B cell (primary cell): ENCODE data around the gene BHLHE23. TPM values are rescaled to one million over a fixed set of nuclear protein-coding genes. Genes with fewer than 3 reads are reported as not detected.

Source experiments
- ATAC-seq: fragments of 200-7000 bp; cut with Tn5 transposase; one replicate; pipeline ENCODE4 v1.10.0; 2021; ENCODE audit warnings: low read depth, mild to moderate bottlenecking, moderate number of reproducible peaks, moderate library complexity
- CTCF ChIA-PET: fragments of 350-600 bp; sonication (Branson Sonifier 250); formaldehyde crosslinking; loops from one replicate; lab custom pipeline; 2021; ENCODE audit warnings: antibody characterized with exemption, inconsistent platforms; lab: Charles Lee
- POLR2A ChIA-PET: fragments of 350-600 bp; sonication (Branson Sonifier 250); formaldehyde crosslinking; loops from one replicate; lab custom pipeline; 2021; ENCODE audit warnings: antibody characterized with exemption; lab: Charles Lee
- DNase-seq: peaks from one replicate; pipeline ENCODE4 v3.0.0; 2013
- H2AFZ ChIP-seq: 2 replicates; pipeline ENCODE4 v1.6.1; 2012; ENCODE audit warnings: mild to moderate bottlenecking, low read depth, low read length; ENCODE audit not compliant: insufficient read depth, poor library complexity, severe bottlenecking
- H3K27ac ChIP-seq, 2 donors: 1 replicate in 1 of 2; 2 replicates in 1 of 2; pipeline ENCODE4 v1.5.1; 2012 to 2013; ENCODE audit warnings: low read length in 2 of 2, mild to moderate bottlenecking in 2 of 2, moderate library complexity in 1 of 2
- H3K27me3 ChIP-seq, 4 experiments: fragments of 200-600 bp in 1 of 4; sonication (generic) in 1 of 4; replicated peaks in 1 of 4; 1 replicate in 2 of 4; 2 replicates in 2 of 4; pipeline versions ENCODE4 v1.6.1 to v1.7.0; 2013 to 2016; ENCODE audit warnings: low read length in 3 of 4, mild to moderate bottlenecking in 2 of 4, mixed read lengths in 1 of 4, moderate library complexity in 1 of 4; ENCODE audit not compliant: insufficient read depth in 4 of 4, control insufficient read depth in 3 of 4; ENCODE audit errors: control extremely low read depth in 1 of 4
- H3K36me3 ChIP-seq, 2 experiments: replicated peaks in 1 of 2; 1 replicate in 1 of 2; 2 replicates in 1 of 2; pipeline versions ENCODE4 v1.6.1 to v1.7.1; 2013; ENCODE audit warnings: low read length in 1 of 2; ENCODE audit not compliant: insufficient read depth in 2 of 2, control insufficient read depth in 1 of 2; ENCODE audit errors: control extremely low read depth in 1 of 2, extremely low read depth in 1 of 2
- H3K4me1 ChIP-seq, 2 donors: fragments of 200-600 bp in 1 of 2; sonication (generic) in 1 of 2; 1 replicate in 1 of 2; 2 replicates in 1 of 2; pipeline versions ENCODE4 v1.5.1 to v1.6.1; 2013 to 2017; ENCODE audit warnings: low read length in 2 of 2; ENCODE audit not compliant: control insufficient read depth in 2 of 2, insufficient read depth in 2 of 2
- H3K4me2 ChIP-seq: replicated peaks from 2 replicates; pipeline ENCODE3; 2012; ENCODE audit warnings: mild to moderate bottlenecking, low read depth, low read length; ENCODE audit not compliant: poor library complexity, severe bottlenecking
- H3K4me3 ChIP-seq, 5 experiments: fragments of 200-600 bp in 1 of 5; sonication (generic) in 1 of 5; 1 replicate in 3 of 5; 2 replicates in 2 of 5; pipeline versions ENCODE4 v1.5.1 to v1.7.0; 2011 to 2016; ENCODE audit warnings: low read length in 4 of 5, mild to moderate bottlenecking in 4 of 5, low read depth in 2 of 5, control low read depth in 1 of 5, moderate library complexity in 1 of 5; ENCODE audit not compliant: insufficient read depth in 1 of 5; ENCODE audit errors: control extremely low read depth in 1 of 5, extremely low read depth in 1 of 5
- H3K79me2 ChIP-seq: fragments of 200-600 bp; sonication (generic); one replicate; pipeline ENCODE4 v1.6.0; 2016; ENCODE audit warnings: low read length; ENCODE audit not compliant: control insufficient read depth, insufficient read depth
- H3K9ac ChIP-seq: fragments of 200-600 bp; sonication (generic); 2 replicates; pipeline ENCODE4 v1.6.1; 2017; ENCODE audit warnings: mild to moderate bottlenecking, low read length, moderate library complexity
- H3K9me3 ChIP-seq, 3 donors: one replicate each; pipeline versions ENCODE4 v1.6.1 to v1.7.1; 2013; ENCODE audit warnings: low read length in 2 of 3; ENCODE audit not compliant: control insufficient read depth in 2 of 3, insufficient read depth in 1 of 3; ENCODE audit errors: control extremely low read depth in 1 of 3
- H4K20me1 ChIP-seq: 2 replicates; pipeline ENCODE4 v1.6.0; 2012; ENCODE audit warnings: mild to moderate bottlenecking, low read length; ENCODE audit not compliant: insufficient read depth, control insufficient read depth, poor library complexity, severe bottlenecking
- H3K27ac Mint-ChIP-seq: one replicate; pipeline ENCODE4 v1.8.0; 2021; ENCODE audit warnings: mixed read lengths
- H3K27me3 Mint-ChIP-seq: one replicate; pipeline ENCODE4 v1.8.0; 2021; ENCODE audit warnings: mixed read lengths
- H3K4me1 Mint-ChIP-seq: one replicate; pipeline ENCODE4 v1.8.0; 2021; ENCODE audit warnings: mixed read lengths
- H3K4me3 Mint-ChIP-seq: one replicate; pipeline ENCODE4 v1.8.0; 2021; ENCODE audit warnings: mixed read lengths
- H3K9me3 Mint-ChIP-seq: one replicate; pipeline ENCODE4 v1.8.0; 2022; ENCODE audit warnings: mixed read lengths; ENCODE audit not compliant: insufficient read depth
- CTCF ChIP-seq: fragments of 200-600 bp; IDR thresholded peaks from one replicate; pipeline ENCODE4 v1.8.0; 2022; ENCODE audit warnings: antibody characterized with exemption, mild to moderate bottlenecking
- EZH2 ChIP-seq: IDR thresholded peaks from 2 replicates; pipeline ENCODE4 v1.6.1; 2012; ENCODE audit warnings: borderline replicate concordance, low read depth, mild to moderate bottlenecking, moderate library complexity, low read length; ENCODE audit not compliant: insufficient read depth, poor library complexity, severe bottlenecking
- WGBS: methylation state at CpG from one replicate; pipeline ENCODE4 v1.1.5; 2013; ENCODE audit warnings: missing lambda C conversion rate; ENCODE audit not compliant: insufficient coverage; 5-methylcytosine and 5-hydroxymethylcytosine counted together
- intact Hi-C: fragments of 100-400 bp; cut with micrococcal nuclease; formaldehyde crosslinking; loops from one replicate; pipeline ENCODE4 v1.10.0; 2022
- polyA plus RNA-seq: library from polyadenylated mRNA; depleted of rRNA; stranded (reverse); fragments of >200 nt; gene quantifications from 2 replicates; pipeline ENCODE4 v1.2.3, GENCODE V29; 2012
- total RNA-seq, 2 donors: library from RNA; stranded (reverse); fragments of 120-200 nt in 1 of 2; gene quantifications; 1 replicate in 1 of 2; 2 replicates in 1 of 2; pipeline versions ENCODE4 v1.2.3 to v1.2.4, GENCODE V29; 2013 to 2022

BHLHE23 gene
- total and polyA plus RNA-seq, 2 donors (not counting 1 experiment from before 2014, with no cell fraction given): not detected

DNA sequence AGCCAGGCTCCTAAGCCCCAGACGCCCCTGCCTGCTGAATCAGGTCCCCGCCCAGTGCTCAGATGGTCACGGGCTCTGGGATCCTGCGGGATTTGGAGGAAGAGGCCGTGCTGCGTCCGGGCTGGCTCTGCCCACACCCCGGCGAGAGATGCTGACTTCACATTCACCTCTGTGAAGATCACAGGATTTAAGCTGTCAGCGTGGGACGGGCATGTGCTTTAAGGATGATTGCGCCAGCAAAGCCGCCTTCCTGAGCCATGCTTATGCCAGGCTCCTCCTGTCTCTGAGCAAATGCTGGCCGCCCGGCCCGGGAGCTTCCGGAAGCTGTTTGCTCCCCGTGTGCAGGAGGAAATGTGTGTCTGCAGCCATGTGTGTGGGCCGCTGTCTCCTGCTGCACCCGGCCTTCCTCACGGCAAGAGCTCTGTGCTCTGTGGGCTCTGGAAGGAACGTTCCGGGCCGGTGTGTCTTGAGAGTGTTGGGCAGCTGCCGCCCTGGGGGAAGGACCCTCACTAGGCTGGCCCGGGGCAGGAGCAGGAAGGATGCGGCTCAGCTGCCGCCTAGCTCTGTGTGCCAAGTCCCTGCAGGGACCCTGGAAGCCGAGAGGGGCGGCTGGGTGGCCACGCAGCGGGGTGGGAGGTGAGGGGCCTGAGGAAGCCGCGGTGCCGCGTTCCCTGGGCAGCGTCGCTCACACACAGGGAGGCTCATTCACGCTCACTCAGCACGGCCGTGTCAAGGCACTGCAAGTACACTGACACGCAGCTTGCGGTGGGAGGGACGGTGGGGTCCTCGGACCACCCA, 19.0 kb upstream of the BHLHE23 start:
- no peak for ATAC-seq
- TF ChIP-seq CTCF (no peak), EZH2 (no peak)
- intact Hi-C loops: no loop called here
- Histone ChIP-seq H3K27ac (no peak overlapping the region), H4K20me1 (no peaks in the 10 kb centered on the region), H3K4me2 (peak overlapping the region; percentile 43), H3K4me3 (no peak overlapping the region), H3K27me3 (peaks cover 0 to 61% (median 20%) of the 10 kb centered on the region in 4 experiments), H3K79me2 (no peaks in the 10 kb centered on the region), H3K9ac (no peak overlapping the region), H2AFZ (no peak overlapping the region), H3K9me3 (peaks cover 0 to 30% (median 0%) of the 10 kb centered on the region in 3 donors), H3K4me1 (peaks cover 7 to 8% of the 10 kb centered on the region in 2 donors), H3K36me3 (no peaks in the 10 kb centered on the region)
- 55% methylated on average over 45 of the region's 45 CpGs for WGBS
- Mint-ChIP-seq H3K4me3 (no peak overlapping the region), H3K27me3 (peaks cover 47% of the 10 kb centered on the region), H3K9me3 (no peaks in the 10 kb centered on the region), H3K4me1 (no peaks in the 10 kb centered on the region), H3K27ac (no peak overlapping the region)
- DNase-seq: no peak
- ChIA-PET CTCF (interaction anchor here (1.0 kb wide), 1 partner anchor 17 kb away, joined by 3 read pairs; no protein-coding TSS in a partner anchor), POLR2A (no interaction called here)
